ENCODE results near the gene HS3ST6.
A peak's percentile ranks its signal among the peaks of the same experiment; 100 is the strongest.
"Not testable (repeated sequence)": the region's sequence is repeated elsewhere in the genome, so short reads cannot be mapped to it uniquely, and the experiment has no call there.

HS3ST6 gene

GRCh38 chr16:1884889-1885288 is 33.3 kb downstream of the HS3ST6 start:
- H3K4me1 ChIP-seq = no peaks in the 10 kb centered on the region; the same call in 1 of the 2 replicates
- no peaks in the 10 kb centered on the region for H3K9me3 ChIP-seq
- H3K27me3 ChIP-seq = no peaks in the 10 kb centered on the region; the same call in 1 of the 2 replicates
- no peak for DNase-seq
- H3K36me3 ChIP-seq = no peaks in the 10 kb centered on the region
- H3K4me3 ChIP-seq (ENCODE audit: low read depth, low read length) = no peak overlapping the region
- TF ChIP-seq, protein P1, sequence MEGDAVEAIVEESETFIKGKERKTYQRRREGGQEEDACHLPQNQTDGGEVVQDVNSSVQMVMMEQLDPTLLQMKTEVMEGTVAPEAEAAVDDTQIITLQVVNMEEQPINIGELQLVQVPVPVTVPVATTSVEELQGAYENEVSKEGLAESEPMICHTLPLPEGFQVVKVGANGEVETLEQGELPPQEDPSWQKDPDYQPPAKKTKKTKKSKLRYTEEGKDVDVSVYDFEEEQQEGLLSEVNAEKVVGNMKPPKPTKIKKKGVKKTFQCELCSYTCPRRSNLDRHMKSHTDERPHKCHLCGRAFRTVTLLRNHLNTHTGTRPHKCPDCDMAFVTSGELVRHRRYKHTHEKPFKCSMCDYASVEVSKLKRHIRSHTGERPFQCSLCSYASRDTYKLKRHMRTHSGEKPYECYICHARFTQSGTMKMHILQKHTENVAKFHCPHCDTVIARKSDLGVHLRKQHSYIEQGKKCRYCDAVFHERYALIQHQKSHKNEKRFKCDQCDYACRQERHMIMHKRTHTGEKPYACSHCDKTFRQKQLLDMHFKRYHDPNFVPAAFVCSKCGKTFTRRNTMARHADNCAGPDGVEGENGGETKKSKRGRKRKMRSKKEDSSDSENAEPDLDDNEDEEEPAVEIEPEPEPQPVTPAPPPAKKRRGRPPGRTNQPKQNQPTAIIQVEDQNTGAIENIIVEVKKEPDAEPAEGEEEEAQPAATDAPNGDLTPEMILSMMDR (IDR thresholded peaks at IDR 0.05; ENCODE audit: low read depth, low read length) = no peak

DNA sequence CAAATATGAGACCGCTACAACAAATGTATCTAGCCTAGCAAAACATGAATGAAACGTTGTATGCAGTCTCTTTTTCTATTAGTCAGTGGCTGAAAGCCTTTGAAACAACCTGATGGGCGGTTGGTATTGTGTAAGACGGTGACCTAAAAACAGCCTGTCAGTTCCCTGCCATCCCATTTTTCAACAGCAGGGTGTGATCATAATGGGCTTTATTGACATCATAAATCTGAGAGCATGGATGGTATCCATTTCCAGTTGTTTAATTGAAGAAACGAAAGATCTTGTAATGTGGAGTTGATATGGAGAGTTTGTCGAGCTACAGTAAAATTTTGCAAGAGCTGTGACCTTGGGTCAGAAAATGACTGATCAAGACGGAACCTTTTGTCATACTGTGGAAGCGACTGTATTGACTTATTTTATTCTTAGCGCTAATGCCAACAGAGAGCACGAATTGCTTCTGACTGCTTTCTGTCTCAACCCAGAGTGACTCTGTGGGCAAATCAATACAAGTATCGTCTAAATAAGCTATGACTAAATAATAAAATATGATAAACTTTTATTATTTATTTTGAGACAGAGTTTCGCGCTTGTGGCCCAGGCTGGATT is 34.0 kb downstream of the HS3ST6 start:
- H3K27me3 ChIP-seq = no peaks in the 10 kb centered on the region; the same call in 1 of the 2 replicates
- TF ChIP-seq, protein P1 (IDR thresholded peaks at IDR 0.05; ENCODE audit: low read depth, low read length) = peak; percentile 52
- no peaks in the 10 kb centered on the region for H3K36me3 ChIP-seq
- no peaks in the 10 kb centered on the region for H3K9me3 ChIP-seq
- H3K4me3 ChIP-seq (ENCODE audit: low read depth, low read length) = no peak overlapping the region
- H3K4me1 ChIP-seq = no peaks in the 10 kb centered on the region; the same call in 1 of the 2 replicates
- DNase-seq = peak; percentile 15

GRCh38 chr16:1881172-1881571 is 37.0 kb downstream of the HS3ST6 start:
- H3K36me3 ChIP-seq; H3K4me1 ChIP-seq; H3K27me3 ChIP-seq; DNase-seq; H3K9me3 ChIP-seq; H3K4me3 ChIP-seq (ENCODE audit: low read depth, low read length): not testable (repeated sequence)

- TF ChIP-seq, protein P1 (IDR thresholded peaks at IDR 0.05; ENCODE audit: low read depth, low read length) = no peak
- no peak for DNase-seq
- Histone ChIP-seq H3K4me3 (ENCODE audit: low read depth, low read length) (no peak overlapping the region), H3K4me1 (no peaks in the 10 kb centered on the region; the same call in 1 of the 2 replicates), H3K27me3 (0 out of 2 replicates have a peak, but pooled peaks cover 3% of the 10 kb centered on the region), H3K9me3 (no peaks in the 10 kb centered on the region), H3K36me3 (no peaks in the 10 kb centered on the region)
Observed at GRCh38 chr16:1879477-1879876, 38.7 kb downstream of the HS3ST6 start.

DNA sequence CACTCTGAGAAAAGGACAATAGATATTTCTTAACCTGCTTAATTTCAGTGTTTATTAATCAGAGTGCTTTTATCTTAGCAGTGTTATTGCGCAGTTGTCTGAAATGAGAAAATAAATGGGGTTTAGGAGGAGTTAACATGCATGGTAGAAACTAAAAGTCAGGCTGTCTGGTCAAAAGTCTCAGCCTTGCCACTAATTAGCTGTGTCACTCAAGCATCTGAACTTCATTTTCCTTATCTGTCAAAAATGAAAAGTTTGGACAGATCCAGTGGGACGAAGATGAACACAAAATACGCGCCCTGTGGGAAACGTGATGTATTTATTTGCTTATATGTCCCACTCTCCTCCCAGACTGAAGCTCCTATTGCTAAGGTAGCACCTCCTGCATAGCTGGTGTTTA is 40.0 kb downstream of the HS3ST6 start:
- H3K9me3 ChIP-seq = no peaks in the 10 kb centered on the region
- no peaks in the 10 kb centered on the region for H3K36me3 ChIP-seq
- H3K27me3 ChIP-seq = 0 out of 2 replicates have a peak, but pooled peaks cover 3% of the 10 kb centered on the region
- no peaks in the 10 kb centered on the region; the same call in 1 of the 2 replicates for H3K4me1 ChIP-seq
- no peak overlapping the region for H3K4me3 ChIP-seq (ENCODE audit: low read depth, low read length)
- no peak for DNase-seq
- TF ChIP-seq, protein P1 (IDR thresholded peaks at IDR 0.05; ENCODE audit: low read depth, low read length) = no peak

DNA sequence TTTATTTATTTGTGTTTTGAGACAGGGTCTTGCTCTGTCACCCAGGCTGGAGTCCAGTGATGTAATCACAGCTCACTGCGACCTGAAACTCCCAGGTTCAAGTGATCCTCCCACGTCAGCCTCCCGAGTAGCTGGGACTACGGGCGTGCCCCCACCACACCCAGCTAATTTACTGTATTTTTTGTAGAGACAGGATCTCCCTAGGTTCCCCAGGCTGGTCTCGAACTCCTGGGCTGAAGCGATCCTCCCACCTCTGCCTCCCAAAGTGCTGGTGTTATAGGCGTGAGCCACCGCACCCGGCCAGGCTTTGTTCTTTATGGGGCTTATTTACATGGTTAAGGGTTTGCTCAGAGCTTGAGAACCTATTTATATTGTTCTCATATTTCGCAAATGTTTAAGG is 40.4 kb downstream of the HS3ST6 start:
- Histone ChIP-seq H3K27me3 (0 out of 2 replicates have a peak, but pooled peaks cover 3% of the 10 kb centered on the region), H3K4me3 (ENCODE audit: low read depth, low read length) (no peak overlapping the region), H3K9me3 (no peaks in the 10 kb centered on the region), H3K4me1 (no peaks in the 10 kb centered on the region), H3K36me3 (no peaks in the 10 kb centered on the region)
- DNase-seq = no peak
- TF ChIP-seq, protein P1 (IDR thresholded peaks at IDR 0.05; ENCODE audit: low read depth, low read length) = no peak
